B cell (primary cell): ENCODE measurements around the gene JMJD8.

Source experiments
- EZH2 ChIP-seq: IDR thresholded peaks from 2 replicates; pipeline ENCODE4 v1.6.1; 2012; ENCODE audit warnings: borderline replicate concordance, low read depth, mild to moderate bottlenecking, moderate library complexity, low read length; ENCODE audit not compliant: insufficient read depth, poor library complexity, severe bottlenecking
- TF ChIP-seq, protein P1 (sequence below): fragments of 200-600 bp; IDR thresholded peaks from one replicate; pipeline ENCODE4 v1.8.0; 2022; ENCODE audit warnings: antibody characterized with exemption, mild to moderate bottlenecking

DNA sequence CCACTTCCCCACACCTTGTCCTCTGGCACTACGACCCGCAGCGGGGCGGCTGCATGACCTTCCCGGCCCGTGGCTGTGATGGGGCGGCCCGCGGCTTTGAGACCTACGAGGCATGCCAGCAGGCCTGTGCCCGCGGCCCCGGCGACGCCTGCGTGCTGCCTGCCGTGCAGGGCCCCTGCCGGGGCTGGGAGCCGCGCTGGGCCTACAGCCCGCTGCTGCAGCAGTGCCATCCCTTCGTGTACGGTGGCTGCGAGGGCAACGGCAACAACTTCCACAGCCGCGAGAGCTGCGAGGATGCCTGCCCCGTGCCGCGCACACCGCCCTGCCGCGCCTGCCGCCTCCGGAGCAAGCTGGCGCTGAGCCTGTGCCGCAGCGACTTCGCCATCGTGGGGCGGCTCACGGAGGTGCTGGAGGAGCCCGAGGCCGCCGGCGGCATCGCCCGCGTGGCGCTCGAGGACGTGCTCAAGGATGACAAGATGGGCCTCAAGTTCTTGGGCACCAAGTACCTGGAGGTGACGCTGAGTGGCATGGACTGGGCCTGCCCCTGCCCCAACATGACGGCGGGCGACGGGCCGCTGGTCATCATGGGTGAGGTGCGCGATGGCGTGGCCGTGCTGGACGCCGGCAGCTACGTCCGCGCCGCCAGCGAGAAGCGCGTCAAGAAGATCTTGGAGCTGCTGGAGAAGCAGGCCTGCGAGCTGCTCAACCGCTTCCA, 50.6 kb downstream of the JMJD8 start:
- no peak for TF ChIP-seq EZH2
- TF ChIP-seq, protein P1, sequence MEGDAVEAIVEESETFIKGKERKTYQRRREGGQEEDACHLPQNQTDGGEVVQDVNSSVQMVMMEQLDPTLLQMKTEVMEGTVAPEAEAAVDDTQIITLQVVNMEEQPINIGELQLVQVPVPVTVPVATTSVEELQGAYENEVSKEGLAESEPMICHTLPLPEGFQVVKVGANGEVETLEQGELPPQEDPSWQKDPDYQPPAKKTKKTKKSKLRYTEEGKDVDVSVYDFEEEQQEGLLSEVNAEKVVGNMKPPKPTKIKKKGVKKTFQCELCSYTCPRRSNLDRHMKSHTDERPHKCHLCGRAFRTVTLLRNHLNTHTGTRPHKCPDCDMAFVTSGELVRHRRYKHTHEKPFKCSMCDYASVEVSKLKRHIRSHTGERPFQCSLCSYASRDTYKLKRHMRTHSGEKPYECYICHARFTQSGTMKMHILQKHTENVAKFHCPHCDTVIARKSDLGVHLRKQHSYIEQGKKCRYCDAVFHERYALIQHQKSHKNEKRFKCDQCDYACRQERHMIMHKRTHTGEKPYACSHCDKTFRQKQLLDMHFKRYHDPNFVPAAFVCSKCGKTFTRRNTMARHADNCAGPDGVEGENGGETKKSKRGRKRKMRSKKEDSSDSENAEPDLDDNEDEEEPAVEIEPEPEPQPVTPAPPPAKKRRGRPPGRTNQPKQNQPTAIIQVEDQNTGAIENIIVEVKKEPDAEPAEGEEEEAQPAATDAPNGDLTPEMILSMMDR, result no peak
